K562 (cell line): Measurements from ENCODE around the gene MEGF11. TPM values are rescaled to one million over a fixed set of nuclear protein-coding genes. Genes with fewer than 3 reads are reported as not detected.
A peak's percentile ranks its signal among the peaks of the same experiment; 100 is the strongest.

Experiments
- ADNP ChIP-seq: fragments of 200-800 bp; sonication (Bioruptor generic); IDR thresholded peaks from 2 replicates; pipeline ENCODE4 v1.6.1; 2016; ENCODE audit warnings: missing genetic modification characterization, missing compliant biosample characterization
- ARID1B ChIP-seq: fragments of 450-650 bp; IDR thresholded peaks from 2 replicates; pipeline ENCODE4 v1.6.1; 2016; ENCODE audit warnings: antibody characterized with exemption, mild to moderate bottlenecking, inconsistent platforms
- C11orf30 ChIP-seq: fragments of 450-650 bp; IDR thresholded peaks from 2 replicates; pipeline ENCODE4 v1.6.1; 2016; ENCODE audit warnings: low read depth, mild to moderate bottlenecking
- EP400 ChIP-seq: fragments of 450-650 bp; IDR thresholded peaks from 2 replicates; pipeline ENCODE4 v1.6.1; 2017; ENCODE audit warnings: antibody characterized with exemption, mild to moderate bottlenecking, moderate library complexity
- ESRRA ChIP-seq: fragments of 450-650 bp; IDR thresholded peaks from 2 replicates; pipeline ENCODE4 v1.6.1; 2014; ENCODE audit warnings: low read depth, mild to moderate bottlenecking, moderate library complexity, borderline replicate concordance
- HCFC1 ChIP-seq: IDR thresholded peaks from 2 replicates; pipeline ENCODE4 v1.6.1; 2012; ENCODE audit warnings: low read depth, low read length, improper control_type of control experiment
- KDM2B ChIP-seq: fragments of 250-450 bp; sonication (Bioruptor Pico); IDR thresholded peaks from 2 replicates; pipeline ENCODE4 v1.8.0; 2021; ENCODE audit warnings: mild to moderate bottlenecking, moderate library complexity
- KHSRP ChIP-seq: fragments of 450-650 bp; IDR thresholded peaks from 2 replicates; pipeline ENCODE4 v1.6.1; 2017
- LEF1 ChIP-seq: fragments of 450-650 bp; IDR thresholded peaks from 2 replicates; pipeline ENCODE4 v1.6.1; 2016; ENCODE audit warnings: mild to moderate bottlenecking
- MAX ChIP-seq: sonication (generic); formaldehyde crosslinking; IDR thresholded peaks from 2 replicates; pipeline ENCODE4 v1.9.0; 2022; ENCODE audit warnings: mild to moderate bottlenecking, missing genetic modification reagents
- MTA2 ChIP-seq: fragments of 450-650 bp; IDR thresholded peaks from 2 replicates; pipeline ENCODE4 v1.6.1; 2016; ENCODE audit warnings: low read depth
- MYBL2 ChIP-seq, 2 experiments: fragments of 450-650 bp in 1 of 2; sonication (generic) in 1 of 2; formaldehyde crosslinking in 1 of 2; IDR thresholded peaks; 2 replicates each; pipeline versions ENCODE4 v1.6.1 to v1.8.1; 2017 to 2022; ENCODE audit warnings: borderline replicate concordance in 1 of 2, inconsistent platforms in 1 of 2, low read depth in 1 of 2, mild to moderate bottlenecking in 1 of 2, missing genetic modification reagents in 1 of 2, moderate library complexity in 1 of 2
- TAF1 ChIP-seq: IDR thresholded peaks from 2 replicates; pipeline ENCODE4 v1.6.1; 2011; ENCODE audit warnings: mild to moderate bottlenecking, low read length, moderate library complexity; ENCODE audit not compliant: insufficient read depth, control insufficient read depth, severe bottlenecking; ENCODE audit errors: extremely low read depth
- TFAP4 ChIP-seq: sonication (generic); formaldehyde crosslinking; IDR thresholded peaks from 2 replicates; pipeline ENCODE4 v1.8.0; 2022; ENCODE audit warnings: missing genetic modification reagents, mild to moderate bottlenecking, moderate library complexity, borderline replicate concordance
- XRCC5 ChIP-seq: fragments of 200-400 bp; formaldehyde crosslinking; IDR thresholded peaks from 2 replicates; pipeline ENCODE4 v1.6.1; 2017; ENCODE audit warnings: low read depth, mild to moderate bottlenecking, low read length
- ZNF407 ChIP-seq: fragments of 450-650 bp; IDR thresholded peaks from 2 replicates; pipeline ENCODE4 v1.6.1; 2016; ENCODE audit warnings: low read depth
- polyA plus RNA-seq, 8 experiments: library from polyadenylated mRNA; depleted of rRNA in 4 of 8; stranded (reverse) in 5 of 8; unstranded in 3 of 8; fragments of >200 nt; fragmentation: Nextera tagmentation in 2 of 8; fragmentation: Illumina TruSeq in 1 of 8; extraction: Ambion mirVana in 2 of 8; extraction: Trizol in 1 of 8; gene quantifications; 2 replicates each; pipeline versions ENCODE4 v1.2.1 to v1.2.3, GENCODE V29; 2011 to 2014; ENCODE audit warnings: inconsistent platforms in 1 of 8, missing spikeins in 1 of 8
- total RNA-seq, 7 experiments: library from RNA; depleted of rRNA in 6 of 7; stranded (reverse); fragments of >200 nt in 6 of 7; fragmentation: Illumina TruSeq in 2 of 7; extraction: Trizol in 2 of 7; gene quantifications; 2 replicates each; pipeline versions ENCODE4 v1.2.1 to v1.2.3, GENCODE V29; 2011 to 2021; ENCODE audit warnings: low replicate concordance in 1 of 7
- TF ChIP-seq, protein P1 (sequence below): sonication (generic); formaldehyde crosslinking; IDR thresholded peaks from 2 replicates; pipeline ENCODE4 v1.9.0; 2022; ENCODE audit warnings: mild to moderate bottlenecking, missing genetic modification reagents

MEGF11 gene
- total and polyA plus RNA-seq, 9 of the 15 experiments (the other 6 are each of a cell fraction or from before 2014, with no cell fraction given) = 0.06 to 0.23 (median 0.20) TPM; not detected in 6

- TF ChIP-seq ZNF407 (no peak), HCFC1 (peak; percentile 57), ADNP (tag) (0 out of 2 replicates have a peak, but pooled peaks have one; percentile 40), MAX (CRISPR knock-in tag) (peak; percentile 77), MYBL2 (IDR thresholded peaks at IDR 0.05; ENCODE audit: low read depth) (no peak), MYBL2 (CRISPR knock-in tag; IDR thresholded peaks at IDR 0.05; ENCODE audit: borderline replicate concordance) (no peak), MTA2 (no peak), TAF1 (no peak), KHSRP (no peak), ESRRA (peak; percentile 41; the same call in 1 of the 2 replicates), ARID1B (0 out of 2 replicates have a peak, but pooled peaks have one; percentile 5), EP400 (peak; percentile 73), C11orf30 (peak; percentile 11; the same call in 1 of the 2 replicates), XRCC5 (peak; percentile 53; the same call in 1 of the 2 replicates), KDM2B (CRISPR knock-in tag) (no peak), LEF1 (no peak), TFAP4 (CRISPR knock-in tag) (peak; percentile 42; the same call in 1 of the 2 replicates)
- TF ChIP-seq, protein P1, sequence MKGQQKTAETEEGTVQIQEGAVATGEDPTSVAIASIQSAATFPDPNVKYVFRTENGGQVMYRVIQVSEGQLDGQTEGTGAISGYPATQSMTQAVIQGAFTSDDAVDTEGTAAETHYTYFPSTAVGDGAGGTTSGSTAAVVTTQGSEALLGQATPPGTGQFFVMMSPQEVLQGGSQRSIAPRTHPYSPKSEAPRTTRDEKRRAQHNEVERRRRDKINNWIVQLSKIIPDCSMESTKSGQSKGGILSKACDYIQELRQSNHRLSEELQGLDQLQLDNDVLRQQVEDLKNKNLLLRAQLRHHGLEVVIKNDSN (CRISPR knock-in tag) = peak; percentile 48
Observed at GRCh38 chr15:65862682-65863081, 390.9 kb downstream of the MEGF11 start (continued).
